ENCODE data around the gene SPTBN4.
"Not testable (repeated sequence)": the region's sequence is repeated elsewhere in the genome, so short reads cannot be mapped to it uniquely, and the experiment has no call there.

SPTBN4 gene

DNA sequence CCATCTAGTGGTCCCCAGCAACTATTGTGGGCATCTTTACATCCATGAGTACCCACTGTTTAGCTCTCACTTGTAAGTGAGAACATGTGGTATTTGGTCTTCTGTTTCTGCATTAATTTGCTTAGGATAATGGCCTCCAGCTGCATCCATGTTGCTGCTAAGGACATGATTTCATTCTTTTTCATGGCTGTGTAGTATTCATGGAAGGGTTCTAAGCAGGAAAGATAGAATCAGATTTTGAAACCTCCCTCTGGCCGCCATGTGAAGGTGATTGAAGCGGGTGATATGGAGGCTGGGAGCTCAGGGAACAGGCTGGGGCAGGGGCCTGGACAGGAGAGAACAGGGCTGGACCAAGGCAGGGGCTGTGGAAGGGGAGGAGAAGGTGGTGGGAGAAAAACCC is 154.5 kb downstream of the SPTBN4 start:
- no peak for DNase-seq (ENCODE audit: low spot score)

DNA sequence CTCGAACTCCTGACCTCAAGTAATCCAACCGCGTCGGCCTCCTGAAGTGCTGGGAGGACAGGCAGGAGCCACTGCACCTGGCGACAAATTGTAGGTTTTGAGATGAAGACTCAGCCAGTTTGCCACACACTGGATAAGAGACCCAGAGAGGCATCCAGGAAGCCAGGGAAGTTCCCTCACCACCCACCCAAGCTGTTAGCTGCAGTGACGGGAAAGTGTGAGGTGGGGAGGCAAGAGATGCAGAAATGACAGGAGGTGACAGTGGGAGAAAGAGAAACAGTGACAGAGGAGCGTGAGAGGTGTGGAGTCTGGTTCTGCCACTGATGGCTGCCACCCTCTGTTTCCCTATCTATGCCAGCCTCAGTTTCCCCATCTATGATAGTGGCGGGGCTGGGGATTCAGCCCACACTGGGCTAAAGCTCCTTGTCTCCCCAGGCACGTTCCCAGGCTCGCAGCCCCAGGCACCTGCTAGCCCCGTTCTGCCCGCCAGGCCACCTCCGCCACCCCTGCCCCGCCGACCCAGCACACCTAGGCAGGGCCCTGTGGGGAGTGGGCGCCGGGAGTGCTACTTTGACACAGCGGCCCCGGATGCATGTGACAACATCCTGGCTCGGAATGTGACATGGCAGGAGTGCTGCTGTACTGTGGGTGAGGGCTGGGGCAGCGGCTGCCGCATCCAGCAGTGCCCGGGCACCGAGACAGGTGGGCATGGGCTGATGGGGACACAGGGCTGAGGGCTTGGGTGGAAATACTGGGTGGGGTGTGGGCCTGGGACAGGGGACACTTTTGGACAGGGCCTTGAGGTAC is 155.4 kb downstream of the SPTBN4 start:
- no peak for DNase-seq (ENCODE audit: low spot score)

DNA sequence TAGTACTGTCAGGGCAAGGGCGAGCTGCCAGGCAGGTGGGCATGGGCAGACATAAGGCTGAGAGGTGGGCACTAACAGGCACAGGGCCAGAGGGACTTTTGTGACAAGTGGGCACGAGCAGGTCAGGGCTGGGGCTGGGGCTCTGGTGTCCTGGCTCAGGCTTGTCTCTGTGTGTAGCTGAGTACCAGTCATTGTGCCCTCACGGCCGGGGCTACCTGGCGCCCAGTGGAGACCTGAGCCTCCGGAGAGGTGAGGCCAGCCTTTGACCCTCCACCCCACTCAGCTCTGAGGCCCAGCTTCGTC is 155.9 kb downstream of the SPTBN4 start:
- DNase-seq (ENCODE audit: low spot score) = no peak

DNA sequence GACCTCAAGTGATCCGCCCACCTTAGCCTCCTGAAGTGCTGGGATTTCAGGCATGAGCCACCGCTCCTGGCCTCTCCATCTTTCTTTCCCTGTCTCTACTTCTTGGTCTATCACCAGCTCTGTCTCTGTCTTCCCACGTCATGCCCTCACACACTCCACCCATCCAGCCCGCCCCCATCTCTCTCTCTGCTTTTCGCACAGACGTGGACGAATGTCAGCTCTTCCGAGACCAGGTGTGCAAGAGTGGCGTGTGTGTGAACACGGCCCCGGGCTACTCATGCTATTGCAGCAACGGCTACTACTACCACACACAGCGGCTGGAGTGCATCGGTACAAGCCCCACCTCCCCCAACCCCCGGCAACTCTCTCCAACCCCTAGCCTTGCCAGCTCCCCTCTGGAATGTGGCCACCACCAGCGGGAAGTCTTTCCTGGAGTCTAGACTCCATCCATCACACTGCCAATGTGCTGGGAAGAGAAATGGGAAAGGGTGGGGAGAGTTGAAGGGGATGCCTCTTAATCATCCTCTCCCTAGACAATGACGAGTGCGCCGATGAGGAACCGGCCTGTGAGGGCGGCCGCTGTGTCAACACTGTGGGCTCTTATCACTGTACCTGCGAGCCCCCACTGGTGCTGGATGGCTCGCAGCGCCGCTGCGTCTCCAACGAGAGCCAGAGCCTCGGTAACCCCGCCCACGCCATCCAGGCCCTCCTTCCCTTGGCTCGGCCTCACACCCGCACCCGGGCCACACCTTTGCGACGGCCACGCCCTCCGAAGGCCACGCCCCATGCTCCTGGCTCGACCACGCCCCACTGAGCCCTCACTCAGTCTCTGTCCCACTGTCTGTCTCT is 156.8 kb downstream of the SPTBN4 start:
- peak; percentile 54 for DNase-seq (ENCODE audit: low spot score)

DNA sequence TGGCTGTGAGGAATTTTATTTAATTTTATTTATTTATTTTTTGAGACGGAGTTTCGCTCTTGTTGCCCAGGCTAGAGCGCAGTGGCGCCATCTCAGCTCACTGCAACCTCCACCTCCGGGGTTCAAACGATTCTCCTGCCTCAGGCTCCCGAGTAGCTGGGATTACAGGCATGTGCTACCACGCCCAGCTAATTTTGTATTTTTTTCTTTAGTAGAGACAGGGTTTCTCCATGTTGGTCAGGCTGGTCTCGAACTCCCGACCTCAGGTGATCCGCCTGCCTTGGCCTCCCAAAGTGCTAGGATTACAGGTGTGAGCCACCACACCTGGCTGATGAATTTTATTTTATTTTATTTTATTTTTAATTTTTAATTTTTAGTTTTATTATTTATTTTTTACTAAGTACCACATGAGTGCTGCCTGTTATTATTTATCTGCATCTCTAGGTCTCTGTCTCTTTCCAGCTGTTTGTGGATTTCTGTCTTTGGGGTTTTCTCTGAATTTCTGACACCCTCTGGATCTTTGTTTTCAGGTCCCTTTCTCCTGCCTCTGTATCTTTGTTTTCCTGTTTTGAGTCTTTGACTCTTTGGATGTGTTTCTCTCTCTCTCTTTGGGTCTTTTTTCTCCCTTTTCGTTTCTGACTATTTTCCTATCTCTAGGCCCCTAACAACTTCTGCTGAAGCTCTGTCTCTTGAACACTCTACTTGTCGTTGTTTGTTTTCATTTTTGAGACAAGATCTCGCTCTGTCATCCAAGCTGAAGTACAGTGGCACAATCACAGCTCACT is 157.8 kb downstream of the SPTBN4 start:
- not testable (repeated sequence) for DNase-seq (ENCODE audit: low spot score)

DNA sequence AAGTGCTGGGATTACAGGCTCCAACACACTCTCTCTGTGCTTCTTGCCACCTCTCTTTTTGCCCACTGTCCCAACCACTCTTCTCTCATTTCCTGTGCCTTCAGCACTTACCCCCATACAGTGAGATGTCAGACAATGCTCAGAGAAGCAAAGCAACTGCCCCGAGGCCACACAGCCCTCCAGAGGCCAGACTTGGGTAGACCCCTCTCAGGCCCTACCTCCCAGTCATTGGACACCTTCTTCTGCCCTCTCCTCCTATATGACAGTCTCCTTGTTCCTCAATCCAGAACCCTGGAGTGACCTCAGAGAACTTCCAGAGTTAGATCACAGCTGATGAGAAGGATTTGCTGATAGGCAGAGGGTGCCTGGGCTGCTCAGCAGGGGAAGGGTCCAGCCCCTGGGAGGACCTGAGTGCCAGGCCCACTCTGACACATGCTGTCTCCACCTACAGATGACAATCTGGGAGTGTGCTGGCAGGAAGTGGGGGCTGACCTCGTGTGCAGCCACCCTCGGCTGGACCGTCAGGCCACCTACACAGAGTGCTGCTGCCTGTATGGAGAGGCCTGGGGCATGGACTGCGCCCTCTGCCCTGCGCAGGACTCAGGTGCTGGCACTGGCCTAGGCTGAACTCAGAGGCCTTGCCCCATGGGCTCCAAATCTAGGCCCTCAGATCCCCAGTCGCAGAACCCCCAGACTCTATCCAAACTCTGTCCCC is 158.8 kb downstream of the SPTBN4 start:
- no peak for DNase-seq (ENCODE audit: low spot score)

All from NAMALWA (cell line).